Choroid plexus epithelial cell (primary cell): ENCODE data around the gene EFCAB11.
A peak's percentile ranks its signal among the peaks of the same experiment; 100 is the strongest.

Experiments
- DNase-seq: peaks from one replicate; pipeline ENCODE4 v3.0.0-alpha.2; 2010; ENCODE audit warnings: low read depth
- H3K4me3 ChIP-seq: 2 replicates; pipeline ENCODE4 v1.5.1; 2011; ENCODE audit warnings: low read depth, mild to moderate bottlenecking, control low read depth, low read length, moderate library complexity
- TF ChIP-seq, protein P1 (sequence below): conservative IDR thresholded peaks from 2 replicates; pipeline ENCODE4 v1.5.1; 2011; ENCODE audit warnings: low read depth, mild to moderate bottlenecking, control low read depth, inconsistent platforms, low read length, moderate library complexity

The EFCAB11 gene, protein sequence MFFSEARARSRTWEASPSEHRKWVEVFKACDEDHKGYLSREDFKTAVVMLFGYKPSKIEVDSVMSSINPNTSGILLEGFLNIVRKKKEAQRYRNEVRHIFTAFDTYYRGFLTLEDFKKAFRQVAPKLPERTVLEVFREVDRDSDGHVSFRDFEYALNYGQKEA

DNA sequence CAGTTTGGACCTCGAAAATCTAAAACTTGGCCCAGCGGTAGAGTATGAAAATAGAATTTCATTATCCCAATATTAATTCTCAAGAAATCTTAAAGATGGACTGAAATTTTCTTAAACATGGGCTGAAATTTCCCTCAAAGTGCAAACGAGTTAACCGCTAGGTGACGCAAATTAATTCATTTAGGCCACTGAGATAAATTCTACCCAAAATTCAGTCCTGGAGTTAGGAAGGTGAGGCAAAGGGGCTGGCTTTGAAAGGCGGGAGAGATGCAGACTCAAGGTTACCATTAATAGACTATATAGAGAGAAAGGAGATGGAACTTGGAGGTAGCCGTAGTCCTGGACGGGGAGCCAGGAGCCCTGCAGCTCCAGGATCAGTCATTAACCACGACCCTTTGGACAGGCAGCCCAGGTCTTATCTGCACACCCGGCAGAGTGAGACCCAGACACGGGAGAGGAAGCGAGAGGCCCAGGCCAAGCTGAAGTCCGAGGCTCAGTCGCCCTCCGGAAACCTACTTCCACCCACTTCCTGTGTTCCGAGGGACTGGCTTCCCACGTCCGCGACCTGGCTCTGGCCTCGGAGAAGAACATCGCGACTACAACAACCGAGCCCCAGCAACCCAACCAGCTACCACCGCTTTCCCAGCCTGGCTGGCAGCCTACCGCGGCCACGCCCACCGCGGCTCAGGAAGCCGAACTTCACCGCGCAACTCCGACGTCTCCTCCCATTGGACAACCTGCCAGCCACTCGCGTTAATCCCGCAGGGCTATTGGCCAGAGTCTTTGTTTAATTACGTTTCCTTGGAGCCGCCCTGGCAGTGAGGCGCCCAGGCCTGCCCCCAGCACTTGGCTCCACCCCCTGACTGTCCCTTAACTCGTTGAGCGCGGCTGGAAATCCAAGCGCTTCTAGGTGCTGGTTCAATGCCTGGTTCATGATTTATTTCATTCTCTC, at the start of gene EFCAB11:
TSS of gene EFCAB11 (minus strand) at position 661 of the 952 bp plus-strand sequence. CDS start at position 591, 70 bp downstream.
- TF ChIP-seq, protein P1, sequence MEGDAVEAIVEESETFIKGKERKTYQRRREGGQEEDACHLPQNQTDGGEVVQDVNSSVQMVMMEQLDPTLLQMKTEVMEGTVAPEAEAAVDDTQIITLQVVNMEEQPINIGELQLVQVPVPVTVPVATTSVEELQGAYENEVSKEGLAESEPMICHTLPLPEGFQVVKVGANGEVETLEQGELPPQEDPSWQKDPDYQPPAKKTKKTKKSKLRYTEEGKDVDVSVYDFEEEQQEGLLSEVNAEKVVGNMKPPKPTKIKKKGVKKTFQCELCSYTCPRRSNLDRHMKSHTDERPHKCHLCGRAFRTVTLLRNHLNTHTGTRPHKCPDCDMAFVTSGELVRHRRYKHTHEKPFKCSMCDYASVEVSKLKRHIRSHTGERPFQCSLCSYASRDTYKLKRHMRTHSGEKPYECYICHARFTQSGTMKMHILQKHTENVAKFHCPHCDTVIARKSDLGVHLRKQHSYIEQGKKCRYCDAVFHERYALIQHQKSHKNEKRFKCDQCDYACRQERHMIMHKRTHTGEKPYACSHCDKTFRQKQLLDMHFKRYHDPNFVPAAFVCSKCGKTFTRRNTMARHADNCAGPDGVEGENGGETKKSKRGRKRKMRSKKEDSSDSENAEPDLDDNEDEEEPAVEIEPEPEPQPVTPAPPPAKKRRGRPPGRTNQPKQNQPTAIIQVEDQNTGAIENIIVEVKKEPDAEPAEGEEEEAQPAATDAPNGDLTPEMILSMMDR = peak; percentile 33
- H3K4me3 ChIP-seq = peak within 1 kb of the TSS; percentile 71
- DNase-seq = peak; percentile 99

DNA sequence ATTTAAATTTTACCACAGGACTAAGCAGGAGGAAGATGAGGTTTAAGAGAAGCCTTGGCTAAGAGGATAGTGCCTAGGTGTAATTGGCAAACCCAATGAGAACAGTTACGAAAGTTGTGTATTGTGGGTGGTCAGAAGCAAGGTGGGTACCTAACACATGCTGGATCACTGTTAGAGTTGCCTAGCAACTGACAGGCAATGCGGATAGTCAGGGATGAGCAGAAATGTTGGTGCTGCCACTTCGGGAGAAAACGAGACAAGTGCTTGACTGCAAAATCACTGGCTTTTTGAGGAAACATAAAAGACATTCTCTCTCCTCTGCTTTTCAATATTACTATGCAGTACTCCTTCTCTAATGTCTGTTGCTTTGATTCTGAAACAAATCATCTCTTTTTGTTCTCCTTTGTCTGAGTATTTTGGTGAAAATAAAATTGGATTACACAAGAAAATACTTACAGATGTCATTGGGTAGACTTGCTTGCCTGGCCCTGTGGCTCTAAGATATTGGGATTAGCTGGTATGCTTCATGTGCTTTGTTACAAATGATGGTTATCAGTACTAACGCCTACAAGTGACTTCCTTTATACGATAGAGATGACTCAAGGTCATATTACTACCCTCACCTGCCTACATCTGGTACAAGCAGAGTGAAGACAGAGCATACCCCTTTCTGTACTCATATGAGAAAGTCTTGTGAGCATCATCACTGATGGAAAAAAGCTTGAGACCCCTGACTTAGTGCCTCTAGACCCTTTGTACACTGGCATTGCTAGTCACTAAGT, 49.2 kb upstream of the EFCAB11 start:
- TF ChIP-seq, protein P1 = no peak
- H3K4me3 ChIP-seq = no peak overlapping the region
- no peak for DNase-seq

DNA sequence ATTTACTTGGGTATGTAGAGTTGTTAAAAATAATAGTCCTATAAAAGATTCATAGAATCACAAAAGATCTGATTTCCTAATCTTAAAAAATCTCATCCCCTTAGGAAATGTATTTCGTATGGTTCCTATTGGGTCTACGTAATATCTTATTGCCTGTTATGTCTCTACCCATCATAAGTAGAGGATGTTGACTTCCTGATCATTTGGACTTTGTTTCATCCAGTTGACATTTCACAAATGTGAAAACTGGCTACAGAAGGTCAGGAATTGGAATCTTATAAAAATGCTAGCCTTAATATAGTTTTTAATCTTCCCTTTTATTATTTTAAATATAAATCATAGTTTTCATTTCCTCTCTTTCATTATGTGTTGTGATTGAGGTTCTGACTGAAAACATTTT, 46.4 kb upstream of the EFCAB11 start:
- TF ChIP-seq, protein P1 = no peak

DNA sequence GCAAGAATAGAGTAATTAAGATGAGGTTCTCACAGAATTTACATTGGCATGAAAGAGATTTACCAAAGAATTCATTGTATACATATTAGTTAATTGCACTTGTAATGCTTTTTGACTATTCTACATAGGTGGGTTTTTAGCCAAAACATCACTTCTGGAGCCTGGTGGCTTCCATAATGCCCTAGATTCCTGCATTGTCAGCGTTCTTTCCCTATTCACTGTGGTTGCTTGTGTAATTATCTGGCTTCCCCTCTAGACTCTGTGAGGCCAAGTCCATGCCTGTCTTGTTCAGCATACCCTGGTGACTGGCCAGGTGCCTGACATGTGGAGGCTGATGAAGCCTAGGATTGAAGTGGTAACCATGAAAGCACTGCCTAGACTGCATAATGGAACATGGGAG, 42.4 kb upstream of the EFCAB11 start:
- no peak for DNase-seq
- TF ChIP-seq, protein P1 = no peak
- no peak overlapping the region for H3K4me3 ChIP-seq

More for the DNA sequence above, 46.4 kb upstream of the EFCAB11 start:
- H3K4me3 ChIP-seq = no peak overlapping the region
- DNase-seq = no peak

DNA sequence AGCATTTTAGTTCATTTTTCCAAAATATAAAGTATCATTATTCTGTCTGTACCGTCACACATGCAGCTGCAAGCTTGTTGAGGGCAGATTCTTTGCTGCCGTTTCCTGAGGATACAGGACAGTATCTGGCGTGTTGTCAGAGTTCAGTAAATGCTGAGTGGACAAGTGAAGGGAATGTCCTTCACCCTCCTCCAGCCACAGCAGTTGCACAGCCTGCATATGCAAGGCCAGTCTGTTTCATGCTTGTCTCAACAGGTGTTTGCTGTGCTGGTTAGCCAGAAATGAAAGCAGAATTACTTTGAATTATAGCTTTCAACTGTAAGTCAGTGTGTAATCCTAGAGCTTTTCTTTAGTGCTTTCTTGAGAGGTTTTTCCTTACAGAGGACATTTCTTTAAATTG, 37.7 kb upstream of the EFCAB11 start:
- no peak overlapping the region for H3K4me3 ChIP-seq
- no peak for DNase-seq
- TF ChIP-seq, protein P1 = no peak

DNA sequence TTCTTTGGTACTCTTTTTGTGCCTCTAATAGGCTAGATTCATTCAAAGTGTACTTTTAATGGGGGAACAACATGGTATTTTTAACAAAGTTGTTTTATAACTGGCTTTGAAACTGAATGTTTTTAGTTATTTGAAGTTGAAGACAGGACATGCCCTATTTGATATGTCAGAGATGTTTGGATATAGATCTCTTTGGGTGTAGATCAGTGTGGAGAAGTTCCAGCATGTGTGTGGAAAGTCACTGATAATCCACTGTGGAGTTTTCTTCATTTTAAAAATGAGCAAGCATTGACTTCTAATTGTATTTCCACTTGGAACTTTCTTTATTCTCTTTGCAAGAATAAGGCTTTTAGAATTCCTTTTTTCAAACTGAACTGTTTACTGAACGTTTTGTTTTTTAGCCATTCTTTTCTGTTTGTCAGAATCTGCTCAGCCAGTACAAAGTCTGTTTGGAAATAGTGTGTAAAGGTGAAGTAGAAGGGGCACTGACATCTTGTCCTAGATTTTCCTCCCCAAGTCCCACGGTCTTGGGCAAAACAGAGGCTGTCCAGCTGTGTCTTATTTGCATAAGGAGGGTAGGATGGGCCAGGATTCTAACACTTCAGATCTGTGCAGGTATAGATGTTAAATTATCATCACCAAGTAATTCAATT, 36.2 kb upstream of the EFCAB11 start:
- TF ChIP-seq, protein P1 = no peak
- H3K4me3 ChIP-seq = no peak overlapping the region
- peak; percentile 3 for DNase-seq
